NCI-H82 treated with DMSO at 0.1 percent for 48 hours (cell line): ENCODE results near the gene COMMD8.

Source experiments
- DNase-seq: peaks from one replicate; lab custom pipeline; 2025; ENCODE audit not compliant: unreplicated experiment; lab: John Stamatoyannopoulos, UW

Gene COMMD8

GRCh38 chr4:47473141-47473750, 9.7 kb upstream of the COMMD8 start:
- DNase-seq: no peak

GRCh38 chr4:47471591-47471990, 8.1 kb upstream of the COMMD8 start:
- no peak for DNase-seq

- DNase-seq: no peak
Measured at GRCh38 chr4:47471064-47471463, 7.6 kb upstream of the COMMD8 start.

- DNase-seq: no peak
Measured at GRCh38 chr4:47469951-47470350, 6.4 kb upstream of the COMMD8 start.

- DNase-seq: no peak
Measured at GRCh38 chr4:47468706-47469365, 5.3 kb upstream of the COMMD8 start.

- no peak for DNase-seq
Measured at GRCh38 chr4:47466056-47466785, 2.7 kb upstream of the COMMD8 start.

- DNase-seq: no peak
Measured at GRCh38 chr4:47465004-47465403, 1.5 kb upstream of the COMMD8 start.

- no peak for DNase-seq
Measured at GRCh38 chr4:47462799-47463234, 685 bp downstream of the COMMD8 start.

- DNase-seq: no peak
Measured at GRCh38 chr4:47451657-47452056, 11.8 kb downstream of the COMMD8 start.

- no peak for DNase-seq
Measured at GRCh38 chr4:47444031-47444430, 19.5 kb downstream of the COMMD8 start.

- no peak for DNase-seq
Measured at GRCh38 chr4:47442980-47443379, 20.5 kb downstream of the COMMD8 start.

GRCh38 chr4:47434931-47435330, 28.6 kb downstream of the COMMD8 start:
- no peak for DNase-seq

- DNase-seq: no peak
Measured at GRCh38 chr4:47432749-47433148, 30.8 kb downstream of the COMMD8 start.

- no peak for DNase-seq
Measured at GRCh38 chr4:47427935-47428334, 35.6 kb downstream of the COMMD8 start.

- no peak for DNase-seq
Measured at GRCh38 chr4:47425628-47426027, 37.9 kb downstream of the COMMD8 start.

GRCh38 chr4:47419296-47419695, 44.2 kb downstream of the COMMD8 start:
- no peak for DNase-seq

- DNase-seq: no peak
Measured at GRCh38 chr4:47418147-47418546, 45.4 kb downstream of the COMMD8 start.

- DNase-seq: no peak
Measured at GRCh38 chr4:47415719-47416118, 47.8 kb downstream of the COMMD8 start.

GRCh38 chr4:47413521-47413920, 50.0 kb downstream of the COMMD8 start:
- DNase-seq: no peak

GRCh38 chr4:47410271-47410670, 53.2 kb downstream of the COMMD8 start:
- no peak for DNase-seq

GRCh38 chr4:47406408-47406807, 57.1 kb downstream of the COMMD8 start:
- DNase-seq: no peak
